Mesothelial cell of epicardium (in vitro differentiated cells): ENCODE results near the gene RNF144B. TPM values are rescaled to one million over a fixed set of nuclear protein-coding genes. Genes with fewer than 3 reads are reported as not detected.
"Not testable (repeated sequence)": the region's sequence is repeated elsewhere in the genome, so short reads cannot be mapped to it uniquely, and the experiment has no call there.

Experiments used
- DNase-seq, 2 experiments: peaks; one replicate each; pipeline ENCODE4 v3.0.0; 2021; ENCODE audit warnings: low spot score in 2 of 2; ENCODE audit not compliant: unreplicated experiment in 2 of 2
- H3K27ac Mint-ChIP-seq: 2 replicates; pipeline ENCODE4 v1.8.0; 2021; ENCODE audit warnings: mixed read lengths
- H3K27me3 Mint-ChIP-seq: 2 replicates; pipeline ENCODE4 v1.8.0; 2021; ENCODE audit warnings: low read depth, mixed read lengths
- H3K36me3 Mint-ChIP-seq: 2 replicates; pipeline ENCODE4 v1.8.0; 2021; ENCODE audit warnings: mixed read lengths
- H3K4me1 Mint-ChIP-seq: 2 replicates; pipeline ENCODE4 v1.8.0; 2021; ENCODE audit warnings: mixed read lengths
- H3K4me3 Mint-ChIP-seq: 2 replicates; pipeline ENCODE4 v1.8.0; 2021; ENCODE audit warnings: mild to moderate bottlenecking, moderate library complexity, mixed read lengths
- H3K9me3 Mint-ChIP-seq: 2 replicates; pipeline ENCODE4 v1.8.0; 2021; ENCODE audit warnings: mixed read lengths
- total RNA-seq: library from RNA; stranded (reverse); gene quantifications from 3 replicates; pipeline ENCODE4 v1.2.1, GENCODE V29; 2021
- TF ChIP-seq, protein P1 (sequence below): fragments of 200-600 bp; sonication (generic); IDR thresholded peaks from one replicate; pipeline ENCODE4 v1.5.0; 2021; ENCODE audit warnings: antibody characterized with exemption; ENCODE audit not compliant: unreplicated experiment

Gene RNF144B
- total RNA-seq, 1 donor from 2014 or later: 5.1 TPM

DNA sequence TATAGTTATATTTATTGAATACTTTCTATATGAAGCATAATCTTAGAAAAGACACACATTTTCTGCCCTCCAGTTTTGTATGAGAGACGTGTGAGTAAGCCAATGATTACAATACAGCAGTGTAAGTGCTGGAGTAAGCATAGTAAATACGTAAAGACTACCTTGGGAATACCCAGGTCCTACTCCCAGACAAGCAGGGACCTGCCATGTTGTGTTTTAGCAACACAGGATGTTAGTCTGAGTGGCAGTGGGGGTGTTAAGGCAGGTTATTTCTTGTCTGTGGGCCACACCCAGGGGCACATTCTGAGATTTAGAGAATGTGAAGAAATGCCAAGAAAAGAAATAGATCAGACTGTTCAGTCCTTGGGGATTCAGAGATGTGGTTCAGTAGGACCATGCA lies 34.3 kb upstream of the RNF144B start:
- DNase-seq: no peak
- H3K27ac Mint-ChIP-seq: no peak overlapping the region
- H3K36me3 Mint-ChIP-seq: peaks cover 2% of the 10 kb centered on the region
- TF ChIP-seq, protein P1, sequence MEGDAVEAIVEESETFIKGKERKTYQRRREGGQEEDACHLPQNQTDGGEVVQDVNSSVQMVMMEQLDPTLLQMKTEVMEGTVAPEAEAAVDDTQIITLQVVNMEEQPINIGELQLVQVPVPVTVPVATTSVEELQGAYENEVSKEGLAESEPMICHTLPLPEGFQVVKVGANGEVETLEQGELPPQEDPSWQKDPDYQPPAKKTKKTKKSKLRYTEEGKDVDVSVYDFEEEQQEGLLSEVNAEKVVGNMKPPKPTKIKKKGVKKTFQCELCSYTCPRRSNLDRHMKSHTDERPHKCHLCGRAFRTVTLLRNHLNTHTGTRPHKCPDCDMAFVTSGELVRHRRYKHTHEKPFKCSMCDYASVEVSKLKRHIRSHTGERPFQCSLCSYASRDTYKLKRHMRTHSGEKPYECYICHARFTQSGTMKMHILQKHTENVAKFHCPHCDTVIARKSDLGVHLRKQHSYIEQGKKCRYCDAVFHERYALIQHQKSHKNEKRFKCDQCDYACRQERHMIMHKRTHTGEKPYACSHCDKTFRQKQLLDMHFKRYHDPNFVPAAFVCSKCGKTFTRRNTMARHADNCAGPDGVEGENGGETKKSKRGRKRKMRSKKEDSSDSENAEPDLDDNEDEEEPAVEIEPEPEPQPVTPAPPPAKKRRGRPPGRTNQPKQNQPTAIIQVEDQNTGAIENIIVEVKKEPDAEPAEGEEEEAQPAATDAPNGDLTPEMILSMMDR: no peak
- no peak overlapping the region for H3K4me3 Mint-ChIP-seq
- H3K9me3 Mint-ChIP-seq: peaks cover 13% of the 10 kb centered on the region
- peaks cover 20% of the 10 kb centered on the region for H3K4me1 Mint-ChIP-seq
- H3K27me3 Mint-ChIP-seq: no peaks in the 10 kb centered on the region

DNA sequence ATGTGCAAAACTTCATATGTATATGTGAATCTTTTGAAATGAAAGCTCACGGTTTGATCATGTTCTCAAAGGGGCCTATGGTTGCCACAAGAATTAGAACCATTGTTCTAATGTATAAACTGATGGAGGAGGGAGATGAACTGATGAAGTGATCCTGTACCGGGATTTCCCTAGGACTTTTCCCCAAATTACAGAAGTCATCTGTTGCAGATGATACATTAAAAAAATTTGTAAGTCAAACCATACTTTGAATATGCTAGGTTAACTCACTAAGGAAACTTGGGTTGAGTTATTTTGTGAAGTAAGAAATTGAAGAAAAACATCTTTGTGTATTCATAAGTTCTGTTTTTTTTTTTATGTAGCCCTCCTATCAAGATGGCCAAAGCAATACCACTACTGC lies 33.9 kb upstream of the RNF144B start:
- H3K4me3 Mint-ChIP-seq: no peak overlapping the region
- H3K36me3 Mint-ChIP-seq: peaks cover 5% of the 10 kb centered on the region
- no peak for DNase-seq
- no peak overlapping the region for H3K27ac Mint-ChIP-seq
- TF ChIP-seq, protein P1: no peak
- H3K27me3 Mint-ChIP-seq: no peaks in the 10 kb centered on the region
- H3K9me3 Mint-ChIP-seq: peaks cover 17% of the 10 kb centered on the region
- H3K4me1 Mint-ChIP-seq: peaks cover 15% of the 10 kb centered on the region

DNA sequence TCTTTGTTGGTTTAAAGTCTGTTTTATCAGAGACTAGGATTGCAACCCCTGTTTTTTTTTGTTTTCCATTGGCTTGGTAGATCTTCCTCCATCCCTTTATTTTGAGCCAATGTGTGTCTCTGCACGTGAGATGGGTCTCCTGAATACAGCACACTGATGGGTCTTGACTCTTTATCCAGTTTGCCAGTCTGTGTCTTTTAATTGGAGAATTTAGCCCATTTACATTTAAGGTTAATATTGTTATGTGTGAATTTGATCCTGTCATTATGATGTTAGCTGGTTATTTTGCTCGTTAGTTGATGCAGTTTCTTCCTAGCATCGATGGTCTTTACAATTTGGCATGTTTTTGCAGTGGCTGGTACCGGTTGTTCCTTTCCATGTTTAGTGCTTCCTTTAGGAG lies 29.6 kb upstream of the RNF144B start:
- not testable (repeated sequence) for H3K27me3 Mint-ChIP-seq, H3K36me3 Mint-ChIP-seq, H3K4me1 Mint-ChIP-seq, H3K4me3 Mint-ChIP-seq, DNase-seq, H3K27ac Mint-ChIP-seq
- peaks cover 20% of the 10 kb centered on the region for H3K9me3 Mint-ChIP-seq

DNA sequence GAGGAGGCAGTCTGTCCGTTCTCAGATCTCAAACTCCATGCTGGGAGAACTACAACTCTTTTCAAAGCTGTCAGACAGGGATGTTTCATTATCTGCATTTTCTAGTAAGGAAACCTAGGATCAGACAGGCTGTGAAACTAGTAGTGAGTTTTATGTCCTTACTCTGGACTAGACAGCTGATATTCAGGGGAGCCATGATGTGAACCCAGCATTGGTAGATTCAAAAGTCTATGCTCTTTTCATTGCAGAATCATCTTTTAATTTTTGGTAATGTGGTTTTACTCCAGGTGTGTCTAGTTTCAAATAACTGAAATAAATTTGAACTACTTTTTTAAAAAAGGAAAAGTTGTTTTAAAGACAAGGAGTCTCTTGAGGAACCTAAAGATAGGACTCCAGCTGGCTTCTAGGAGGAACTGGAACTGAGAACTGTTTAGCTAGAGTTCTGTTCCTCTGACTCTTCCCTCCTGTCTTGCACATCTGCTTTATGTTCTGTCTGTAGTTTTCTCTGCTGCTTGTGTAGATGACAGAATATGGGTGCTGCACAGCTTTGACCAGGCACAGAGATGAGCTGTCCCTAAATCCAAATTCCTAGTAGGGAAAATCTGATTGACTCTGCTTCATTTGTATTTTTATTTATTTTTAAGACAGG lies 27.8 kb upstream of the RNF144B start:
- H3K36me3 Mint-ChIP-seq: peaks cover 5% of the 10 kb centered on the region
- no peak overlapping the region for H3K27ac Mint-ChIP-seq
- no peaks in the 10 kb centered on the region for H3K4me1 Mint-ChIP-seq
- DNase-seq: no peak
- H3K27me3 Mint-ChIP-seq: no peaks in the 10 kb centered on the region
- TF ChIP-seq, protein P1: no peak
- H3K4me3 Mint-ChIP-seq: no peak overlapping the region
- peaks cover 20% of the 10 kb centered on the region for H3K9me3 Mint-ChIP-seq

DNA sequence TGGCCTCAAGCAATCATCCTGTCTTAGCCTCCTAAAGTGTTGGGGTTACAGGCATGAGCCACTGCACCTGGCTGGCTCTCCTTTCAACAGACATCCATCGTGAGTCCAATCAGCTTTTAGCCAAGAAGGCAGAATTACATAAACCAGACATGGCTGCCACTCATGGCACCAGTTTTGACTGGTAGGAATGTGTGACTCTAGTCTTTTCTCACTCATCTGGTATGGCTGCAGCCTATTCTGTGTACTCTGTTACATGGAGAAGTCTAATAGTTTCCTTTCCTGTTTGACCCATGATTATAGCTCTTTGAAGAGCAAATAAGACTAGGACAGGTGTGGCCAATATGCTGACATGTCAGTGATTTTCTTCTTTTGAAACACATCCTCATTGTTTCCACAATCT lies 27.0 kb upstream of the RNF144B start:
- TF ChIP-seq, protein P1: no peak
- no peak overlapping the region for H3K4me3 Mint-ChIP-seq
- no peaks in the 10 kb centered on the region for H3K27me3 Mint-ChIP-seq
- no peak for DNase-seq
- peaks cover 7% of the 10 kb centered on the region for H3K36me3 Mint-ChIP-seq
- H3K9me3 Mint-ChIP-seq: peaks cover 22% of the 10 kb centered on the region
- H3K27ac Mint-ChIP-seq: no peak overlapping the region
- no peaks in the 10 kb centered on the region for H3K4me1 Mint-ChIP-seq

DNA sequence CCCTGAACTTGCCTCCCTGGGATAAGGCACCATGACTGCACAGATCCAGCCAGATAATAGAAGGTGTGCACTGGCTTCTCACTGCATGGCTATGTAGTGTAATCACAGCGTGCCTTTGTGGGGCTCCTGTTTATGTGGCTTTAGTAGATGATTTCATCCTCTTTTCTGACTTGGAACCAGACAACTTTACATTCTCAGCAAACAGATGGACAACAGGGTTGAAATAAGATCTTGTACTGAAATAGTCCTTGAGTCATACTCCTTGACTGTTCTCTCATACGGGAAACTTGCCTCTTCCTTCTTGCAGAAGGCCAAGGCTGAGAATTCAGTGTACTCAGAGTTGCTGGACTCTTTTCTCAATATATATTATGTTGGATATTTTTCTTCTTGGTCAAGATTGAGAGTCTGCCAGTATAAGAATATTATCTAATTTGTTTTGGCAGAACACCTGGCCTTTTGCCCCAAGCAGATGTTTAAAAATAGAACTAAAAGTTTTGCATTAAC lies 25.0 kb upstream of the RNF144B start:
- DNase-seq: no peak
- peaks cover 18% of the 10 kb centered on the region for H3K9me3 Mint-ChIP-seq

More for the DNA sequence above, 25.0 kb upstream of the RNF144B start:
- Mint-ChIP-seq H3K4me1 (no peaks in the 10 kb centered on the region), H3K27ac (no peak overlapping the region), H3K4me3 (no peak overlapping the region), H3K36me3 (peaks cover 5% of the 10 kb centered on the region), H3K27me3 (no peaks in the 10 kb centered on the region)
- TF ChIP-seq, protein P1: no peak
